HCT116 (cell line): ENCODE data around the gene GUSB. TPM values are rescaled to one million over a fixed set of nuclear protein-coding genes. Genes with fewer than 3 reads are reported as not detected.

Experiments
- ATAC-seq: fragments of 200-7000 bp; cut with Tn5 transposase; 2 replicates; pipeline ENCODE4 v1.9.1; 2020; ENCODE audit warnings: mild to moderate bottlenecking, moderate library complexity
- BruUV-seq: library from RNA; stranded (reverse); fragments of 400-500 nt; replicated peaks from 2 replicates; lab custom pipeline; 2021; lab: Mats Ljungman, UMichigan
- CTCF ChIA-PET: fragments of 300-600 bp; sonication (Branson Sonifier 250); formaldehyde crosslinking; loops from one replicate; lab custom pipeline; 2021; ENCODE audit warnings: antibody characterized with exemption; lab: Charles Lee
- POLR2A ChIA-PET: fragments of 300-600, 350-600 bp; sonication (Branson Sonifier 250); formaldehyde crosslinking; loops from one replicate; lab custom pipeline; 2021; ENCODE audit warnings: antibody characterized with exemption; lab: Charles Lee
- RAD21 ChIA-PET, 2 experiments: fragments of 300-600 bp; sonication (Branson Sonifier 250); formaldehyde crosslinking; loops; one replicate each; lab custom pipeline; 2023; ENCODE audit warnings: low total read pairs in 2 of 2; ENCODE audit not compliant: uncharacterized antibody in 2 of 2, unreplicated experiment in 2 of 2, low non-redundant PET in 1 of 2; lab: Charles Lee
- DNase-seq: peaks from one replicate; pipeline ENCODE4 v3.0.0-alpha.2; 2010; ENCODE audit warnings: low read depth, low spot score
- H2AFZ ChIP-seq: fragments of 200-600 bp; shearing (Covaris generic), sonication (generic); 2 replicates; pipeline ENCODE4 v1.6.1; 2017; ENCODE audit warnings: low read depth, mixed run types, mixed read lengths, antibody characterized with exemption, low read length; ENCODE audit not compliant: poor library complexity, severe bottlenecking
- H3K27ac ChIP-seq: 2 replicates; pipeline ENCODE4 v1.5.1; 2012; ENCODE audit warnings: low read depth, low read length
- H3K27me3 ChIP-seq: fragments of 200-600 bp; sonication (generic); 2 replicates; pipeline ENCODE4 v1.6.1; 2016; ENCODE audit warnings: mixed run types, low read length, mixed read lengths; ENCODE audit not compliant: insufficient read depth
- H3K36me3 ChIP-seq, 2 experiments: fragments of 200-500 bp in 1 of 2; fragments of 200-600 bp in 1 of 2; sonication (Bioruptor generic) in 1 of 2; sonication (generic) in 1 of 2; 2 replicates each; pipeline versions ENCODE4 v1.5.1 to v1.6.1; 2014 to 2016; ENCODE audit warnings: low read length in 2 of 2, inconsistent platforms in 1 of 2, mixed read lengths in 1 of 2, mixed run types in 1 of 2; ENCODE audit not compliant: insufficient read depth in 2 of 2, control insufficient read depth in 1 of 2
- H3K4me1 ChIP-seq, 2 experiments: fragments of 200-600 bp in 1 of 2; sonication (generic) in 1 of 2; 2 replicates each; pipeline versions ENCODE4 v1.5.1 to v1.6.1; 2012 to 2017; ENCODE audit warnings: low read length in 2 of 2, inconsistent platforms in 1 of 2, mild to moderate bottlenecking in 1 of 2, mixed read lengths in 1 of 2, mixed run types in 1 of 2, moderate library complexity in 1 of 2; ENCODE audit not compliant: insufficient read depth in 2 of 2, control insufficient read depth in 1 of 2
- H3K4me2 ChIP-seq: fragments of 200-600 bp; sonication (generic); 2 replicates; pipeline ENCODE4 v1.6.1; 2017; ENCODE audit warnings: mixed run types, low read length, mixed read lengths
- H3K4me3 ChIP-seq, 2 experiments: fragments of 200-600 bp in 1 of 2; sonication (generic) in 1 of 2; replicated peaks in 1 of 2; 2 replicates each; pipeline ENCODE4 v1.5.1; 2011 to 2016; ENCODE audit warnings: low read length in 2 of 2, control low read depth in 1 of 2, low read depth in 1 of 2, mild to moderate bottlenecking in 1 of 2, mixed read lengths in 1 of 2, mixed run types in 1 of 2
- H3K79me2 ChIP-seq: fragments of 200-600 bp; sonication (generic); 2 replicates; pipeline ENCODE4 v1.6.1; 2017; ENCODE audit warnings: mild to moderate bottlenecking, mixed run types, low read length, moderate library complexity, mixed read lengths; ENCODE audit not compliant: insufficient read depth
- H3K9ac ChIP-seq: fragments of 200-600 bp; sonication (generic); 2 replicates; pipeline ENCODE4 v1.6.1; 2016; ENCODE audit warnings: low read length, mixed read lengths
- H3K9me2 ChIP-seq: fragments of 200-600 bp; sonication (generic), shearing (Covaris generic); 2 replicates; pipeline ENCODE4 v1.6.1; 2017; ENCODE audit warnings: mixed run types, mild to moderate bottlenecking, moderate library complexity; ENCODE audit not compliant: insufficient read depth
- H3K9me3 ChIP-seq, 2 experiments: fragments of 200-500 bp in 1 of 2; fragments of 200-600 bp in 1 of 2; sonication (Bioruptor generic) in 1 of 2; sonication (generic) in 1 of 2; 2 replicates each; pipeline ENCODE4 v1.6.1; 2014 to 2017; ENCODE audit warnings: low read length in 2 of 2, mixed read lengths in 2 of 2, inconsistent platforms in 1 of 2, low read depth in 1 of 2, mild to moderate bottlenecking in 1 of 2, mixed run types in 1 of 2, moderate library complexity in 1 of 2; ENCODE audit not compliant: control insufficient read depth in 1 of 2, insufficient read depth in 1 of 2
- H4K20me1 ChIP-seq: fragments of 200-600 bp; sonication (generic), shearing (Covaris generic); 2 replicates; pipeline ENCODE4 v1.6.1; 2017; ENCODE audit warnings: mixed run types, mild to moderate bottlenecking, moderate library complexity; ENCODE audit not compliant: insufficient read depth
- CBX3 ChIP-seq: IDR thresholded peaks from 2 replicates; pipeline ENCODE4 v1.6.1; 2012; ENCODE audit warnings: low read depth
- ELF1 ChIP-seq: IDR thresholded peaks from 2 replicates; pipeline ENCODE4 v1.6.1; 2012; ENCODE audit warnings: low read depth, borderline replicate concordance
- EZH2 ChIP-seq: fragments of 200-600 bp; sonication (generic); IDR thresholded peaks from 2 replicates; pipeline ENCODE4 v1.6.1; 2017; ENCODE audit warnings: antibody characterized with exemption, mixed run types
- EZH2phosphoT487 ChIP-seq: fragments of 200-600 bp; IDR thresholded peaks from 2 replicates; pipeline ENCODE4 v1.6.1; 2018; ENCODE audit warnings: antibody characterized with exemption, borderline replicate concordance
- JUND ChIP-seq: IDR thresholded peaks from 2 replicates; pipeline ENCODE4 v1.6.1; 2012
- POLR2A ChIP-seq: IDR thresholded peaks from 2 replicates; pipeline ENCODE4 v1.7.0; 2011; ENCODE audit warnings: borderline replicate concordance; ENCODE audit not compliant: insufficient read depth, insufficient read length; ENCODE audit errors: extremely low read depth
- POLR2AphosphoS5 ChIP-seq: IDR thresholded peaks from 2 replicates; pipeline ENCODE4 v1.6.1; 2011; ENCODE audit warnings: mild to moderate bottlenecking, low read depth, low read length, moderate library complexity
- SP1 ChIP-seq: IDR thresholded peaks from 2 replicates; pipeline ENCODE4 v1.6.1; 2012; ENCODE audit warnings: low read depth
- YY1 ChIP-seq: IDR thresholded peaks from 2 replicates; pipeline ENCODE4 v1.6.1; 2011; ENCODE audit warnings: low read length, low read depth, moderate library complexity, mild to moderate bottlenecking; ENCODE audit not compliant: insufficient replicate concordance; ENCODE audit errors: extremely low read depth
- ZFX ChIP-seq: fragments of 450-650 bp; IDR thresholded peaks from 2 replicates; pipeline ENCODE4 v1.6.1; 2017
- ZNF274 ChIP-seq: fragments of 200-500 bp; sonication (Bioruptor generic); IDR thresholded peaks from 2 replicates; pipeline ENCODE4 v1.6.1; 2014; ENCODE audit warnings: mild to moderate bottlenecking, low read depth, low read length, inconsistent platforms
- intact Hi-C: fragments of 100-400 bp; cut with micrococcal nuclease; formaldehyde crosslinking; loops from 2 replicates; pipeline ENCODE4 v1.10.0; 2022
- total RNA-seq: library from RNA; stranded (reverse); gene quantifications from one replicate; pipeline ENCODE4 v1.2.1, GENCODE V29; 2021; ENCODE audit not compliant: unreplicated experiment
- TF ChIP-seq, protein P1 (sequence below): IDR thresholded peaks from 2 replicates; pipeline ENCODE4 v1.6.1; 2012; ENCODE audit warnings: low read depth
- TF ChIP-seq, protein P2 (sequence below): IDR thresholded peaks from 2 replicates; pipeline ENCODE4 v1.6.1; 2012
- TF ChIP-seq, protein P3 (sequence below): IDR thresholded peaks from 2 replicates; pipeline ENCODE4 v1.6.1; 2011; ENCODE audit warnings: mild to moderate bottlenecking, low read length, moderate library complexity; ENCODE audit not compliant: insufficient replicate concordance; ENCODE audit errors: extremely low read depth

Gene GUSB
- total RNA-seq, 1 experiment from 2014 or later = 31.5 TPM

DNA sequence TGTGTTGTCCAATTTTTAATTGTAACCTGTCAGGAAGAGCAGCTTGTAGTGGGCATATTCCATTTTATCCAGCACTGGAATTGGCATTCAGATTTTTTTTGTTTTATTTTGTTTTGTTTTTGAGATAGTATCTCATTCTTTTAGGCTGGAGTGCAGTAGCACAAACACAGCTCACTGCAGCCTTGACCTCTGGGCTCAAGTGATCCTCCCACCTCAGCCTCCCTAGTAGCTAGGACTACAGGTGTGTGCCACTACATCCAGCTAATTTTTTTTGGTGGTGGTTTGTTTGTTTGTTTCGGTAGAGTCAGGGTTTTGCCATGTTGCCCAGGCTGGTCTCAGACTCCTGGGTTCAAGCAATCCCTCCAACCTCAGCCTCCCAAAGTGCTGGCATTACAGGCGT, 44.7 kb downstream of the GUSB start:
- no peaks in the 10 kb centered on the region for H3K9me2 ChIP-seq
- DNase-seq (no peak), ATAC-seq (no peak)
- no peak overlapping the region for H3K9ac ChIP-seq
- no TSS peak for BruUV-seq
- H3K27ac ChIP-seq = no peak overlapping the region
- H2AFZ ChIP-seq = no peak overlapping the region
- H4K20me1 ChIP-seq = peaks cover 8% of the 10 kb centered on the region; the same call in 1 of the 2 replicates
- CTCF ChIA-PET = no interaction called here
- no peaks in the 10 kb centered on the region for H3K36me3 ChIP-seq
- no peak overlapping the region for H3K4me3 ChIP-seq
- no peaks in the 10 kb centered on the region for H3K27me3 ChIP-seq
- RAD21 ChIA-PET = no interaction called here
- intact Hi-C loops = no loop called here
- no peaks in the 10 kb centered on the region for H3K4me1 ChIP-seq
- no peaks in the 10 kb centered on the region for H3K9me3 ChIP-seq
- peaks cover 57% of the 10 kb centered on the region for H3K79me2 ChIP-seq
- H3K4me2 ChIP-seq = no peak overlapping the region
- TF ChIP-seq, protein P1, sequence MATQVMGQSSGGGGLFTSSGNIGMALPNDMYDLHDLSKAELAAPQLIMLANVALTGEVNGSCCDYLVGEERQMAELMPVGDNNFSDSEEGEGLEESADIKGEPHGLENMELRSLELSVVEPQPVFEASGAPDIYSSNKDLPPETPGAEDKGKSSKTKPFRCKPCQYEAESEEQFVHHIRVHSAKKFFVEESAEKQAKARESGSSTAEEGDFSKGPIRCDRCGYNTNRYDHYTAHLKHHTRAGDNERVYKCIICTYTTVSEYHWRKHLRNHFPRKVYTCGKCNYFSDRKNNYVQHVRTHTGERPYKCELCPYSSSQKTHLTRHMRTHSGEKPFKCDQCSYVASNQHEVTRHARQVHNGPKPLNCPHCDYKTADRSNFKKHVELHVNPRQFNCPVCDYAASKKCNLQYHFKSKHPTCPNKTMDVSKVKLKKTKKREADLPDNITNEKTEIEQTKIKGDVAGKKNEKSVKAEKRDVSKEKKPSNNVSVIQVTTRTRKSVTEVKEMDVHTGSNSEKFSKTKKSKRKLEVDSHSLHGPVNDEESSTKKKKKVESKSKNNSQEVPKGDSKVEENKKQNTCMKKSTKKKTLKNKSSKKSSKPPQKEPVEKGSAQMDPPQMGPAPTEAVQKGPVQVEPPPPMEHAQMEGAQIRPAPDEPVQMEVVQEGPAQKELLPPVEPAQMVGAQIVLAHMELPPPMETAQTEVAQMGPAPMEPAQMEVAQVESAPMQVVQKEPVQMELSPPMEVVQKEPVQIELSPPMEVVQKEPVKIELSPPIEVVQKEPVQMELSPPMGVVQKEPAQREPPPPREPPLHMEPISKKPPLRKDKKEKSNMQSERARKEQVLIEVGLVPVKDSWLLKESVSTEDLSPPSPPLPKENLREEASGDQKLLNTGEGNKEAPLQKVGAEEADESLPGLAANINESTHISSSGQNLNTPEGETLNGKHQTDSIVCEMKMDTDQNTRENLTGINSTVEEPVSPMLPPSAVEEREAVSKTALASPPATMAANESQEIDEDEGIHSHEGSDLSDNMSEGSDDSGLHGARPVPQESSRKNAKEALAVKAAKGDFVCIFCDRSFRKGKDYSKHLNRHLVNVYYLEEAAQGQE = no peak
- TF ChIP-seq, protein P2, sequence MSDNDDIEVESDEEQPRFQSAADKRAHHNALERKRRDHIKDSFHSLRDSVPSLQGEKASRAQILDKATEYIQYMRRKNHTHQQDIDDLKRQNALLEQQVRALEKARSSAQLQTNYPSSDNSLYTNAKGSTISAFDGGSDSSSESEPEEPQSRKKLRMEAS = no peak
- TF ChIP-seq YY1 (no peak), EZH2 (no peak), SP1 (no peak), ZFX (no peak), EZH2phosphoT487 (no peak), JUND (no peak), POLR2AphosphoS5 (no peak), ZNF274 (no peak), CBX3 (no peak), POLR2A (no peak), ELF1 (no peak)
- TF ChIP-seq, protein P3, sequence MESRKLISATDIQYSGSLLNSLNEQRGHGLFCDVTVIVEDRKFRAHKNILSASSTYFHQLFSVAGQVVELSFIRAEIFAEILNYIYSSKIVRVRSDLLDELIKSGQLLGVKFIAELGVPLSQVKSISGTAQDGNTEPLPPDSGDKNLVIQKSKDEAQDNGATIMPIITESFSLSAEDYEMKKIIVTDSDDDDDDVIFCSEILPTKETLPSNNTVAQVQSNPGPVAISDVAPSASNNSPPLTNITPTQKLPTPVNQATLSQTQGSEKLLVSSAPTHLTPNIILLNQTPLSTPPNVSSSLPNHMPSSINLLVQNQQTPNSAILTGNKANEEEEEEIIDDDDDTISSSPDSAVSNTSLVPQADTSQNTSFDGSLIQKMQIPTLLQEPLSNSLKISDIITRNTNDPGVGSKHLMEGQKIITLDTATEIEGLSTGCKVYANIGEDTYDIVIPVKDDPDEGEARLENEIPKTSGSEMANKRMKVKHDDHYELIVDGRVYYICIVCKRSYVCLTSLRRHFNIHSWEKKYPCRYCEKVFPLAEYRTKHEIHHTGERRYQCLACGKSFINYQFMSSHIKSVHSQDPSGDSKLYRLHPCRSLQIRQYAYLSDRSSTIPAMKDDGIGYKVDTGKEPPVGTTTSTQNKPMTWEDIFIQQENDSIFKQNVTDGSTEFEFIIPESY = no peak
- POLR2A ChIA-PET = no interaction called here
